Medulla oblongata (tissue), 1 donor: ENCODE results near the gene UST.
"Not testable (repeated sequence)": the region's sequence is repeated elsewhere in the genome, so short reads cannot be mapped to it uniquely, and the experiment has no call there.

Experiments used
- DNase-seq: peaks from one replicate; pipeline ENCODE4 v3.0.0-alpha.2; 2015; ENCODE audit errors: extremely low spot score

UST gene

GRCh38 chr6:149006236-149006635, 259.4 kb downstream of the UST start:
- DNase-seq = not testable (repeated sequence)

GRCh38 chr6:149006671-149007070, 259.8 kb downstream of the UST start:
- DNase-seq = no peak

- DNase-seq = no peak
Observed at GRCh38 chr6:149007846-149008245, 261.0 kb downstream of the UST start.

DNA sequence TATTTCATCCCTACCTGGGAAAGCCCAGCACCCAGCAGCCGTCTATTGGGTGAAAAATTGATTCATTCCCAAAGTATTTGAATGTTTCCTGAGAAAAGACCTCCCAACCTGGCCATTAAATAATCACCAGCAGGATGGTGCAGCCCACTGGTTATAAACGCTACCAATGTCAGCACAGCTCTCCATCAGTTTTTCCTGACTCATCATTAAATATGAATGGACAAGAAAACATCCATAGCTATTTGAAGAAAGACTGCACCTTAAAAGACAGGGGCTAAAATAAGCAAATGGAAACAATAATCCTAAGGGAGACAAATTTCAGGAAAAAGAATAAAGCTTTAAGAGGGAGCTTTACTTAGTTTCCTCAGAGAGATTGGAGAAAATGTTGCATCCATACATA, 261.9 kb downstream of the UST start:
- DNase-seq = no peak

DNA sequence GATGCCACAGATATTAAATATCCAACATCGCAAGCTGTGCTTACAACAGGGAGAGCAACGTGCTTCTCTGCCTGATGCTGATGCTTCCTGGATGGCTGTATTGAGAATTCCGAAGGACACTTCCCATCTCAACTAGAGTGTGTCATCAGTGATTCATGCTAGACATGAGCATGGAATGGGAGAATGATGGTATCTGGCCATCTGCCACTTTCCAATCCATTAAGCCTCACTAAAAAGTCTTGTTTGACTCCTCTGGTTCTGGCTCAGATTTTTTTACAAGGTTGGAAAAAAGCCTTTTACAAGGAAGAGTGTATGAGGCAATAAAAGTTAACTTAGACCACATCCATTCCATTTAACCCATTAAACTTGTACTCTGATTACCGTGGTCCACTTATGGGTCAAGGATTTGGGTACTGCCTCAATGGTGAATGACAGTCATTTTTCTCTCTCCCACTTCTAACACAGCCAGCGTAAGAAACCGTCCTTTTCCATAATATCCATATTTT, 265.3 kb downstream of the UST start:
- no peak for DNase-seq

GRCh38 chr6:149013586-149014344, 266.9 kb downstream of the UST start:
- no peak for DNase-seq

DNA sequence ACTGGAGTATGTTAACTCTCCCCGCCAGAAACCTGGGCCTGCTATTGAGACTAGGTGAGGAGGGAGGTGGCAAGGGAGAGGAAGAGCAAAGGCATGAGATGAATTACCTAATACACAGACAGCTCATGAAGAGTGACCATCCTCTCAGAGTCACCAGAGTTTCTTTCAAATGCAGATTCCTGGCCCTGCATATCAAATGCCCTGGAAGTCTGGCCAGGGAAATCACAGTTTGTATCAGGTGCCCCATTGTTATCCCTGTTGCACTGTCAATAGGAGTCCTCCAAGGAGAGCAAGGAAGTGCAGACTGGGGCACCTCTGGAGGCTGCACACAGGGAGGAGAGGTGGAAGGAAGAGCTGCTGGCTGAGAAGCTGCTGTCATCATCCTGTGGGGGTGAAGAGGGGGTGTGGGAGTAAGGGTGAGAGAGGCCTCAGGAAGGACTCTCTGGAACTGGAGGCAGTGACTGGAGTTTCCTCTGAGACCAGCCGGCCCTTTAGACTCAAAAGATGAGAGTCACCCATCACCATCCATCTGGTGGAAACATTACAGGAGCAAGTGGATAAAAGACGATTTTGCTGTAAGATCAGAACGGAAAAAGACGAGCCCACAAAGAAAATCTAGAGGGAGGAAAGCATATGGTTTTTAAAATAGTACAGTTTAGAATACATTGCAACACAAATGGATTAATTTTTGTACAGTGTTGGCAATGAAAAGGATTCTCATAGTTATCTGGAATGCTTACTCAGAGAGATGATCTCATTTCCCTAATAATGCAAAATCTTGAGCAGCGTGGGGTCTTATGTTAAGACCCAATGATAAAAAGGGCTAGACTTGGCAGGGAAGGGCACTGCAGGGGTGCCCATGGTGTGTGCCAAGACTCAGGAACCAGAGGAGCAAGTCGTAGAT, 268.1 kb downstream of the UST start:
- no peak for DNase-seq

DNA sequence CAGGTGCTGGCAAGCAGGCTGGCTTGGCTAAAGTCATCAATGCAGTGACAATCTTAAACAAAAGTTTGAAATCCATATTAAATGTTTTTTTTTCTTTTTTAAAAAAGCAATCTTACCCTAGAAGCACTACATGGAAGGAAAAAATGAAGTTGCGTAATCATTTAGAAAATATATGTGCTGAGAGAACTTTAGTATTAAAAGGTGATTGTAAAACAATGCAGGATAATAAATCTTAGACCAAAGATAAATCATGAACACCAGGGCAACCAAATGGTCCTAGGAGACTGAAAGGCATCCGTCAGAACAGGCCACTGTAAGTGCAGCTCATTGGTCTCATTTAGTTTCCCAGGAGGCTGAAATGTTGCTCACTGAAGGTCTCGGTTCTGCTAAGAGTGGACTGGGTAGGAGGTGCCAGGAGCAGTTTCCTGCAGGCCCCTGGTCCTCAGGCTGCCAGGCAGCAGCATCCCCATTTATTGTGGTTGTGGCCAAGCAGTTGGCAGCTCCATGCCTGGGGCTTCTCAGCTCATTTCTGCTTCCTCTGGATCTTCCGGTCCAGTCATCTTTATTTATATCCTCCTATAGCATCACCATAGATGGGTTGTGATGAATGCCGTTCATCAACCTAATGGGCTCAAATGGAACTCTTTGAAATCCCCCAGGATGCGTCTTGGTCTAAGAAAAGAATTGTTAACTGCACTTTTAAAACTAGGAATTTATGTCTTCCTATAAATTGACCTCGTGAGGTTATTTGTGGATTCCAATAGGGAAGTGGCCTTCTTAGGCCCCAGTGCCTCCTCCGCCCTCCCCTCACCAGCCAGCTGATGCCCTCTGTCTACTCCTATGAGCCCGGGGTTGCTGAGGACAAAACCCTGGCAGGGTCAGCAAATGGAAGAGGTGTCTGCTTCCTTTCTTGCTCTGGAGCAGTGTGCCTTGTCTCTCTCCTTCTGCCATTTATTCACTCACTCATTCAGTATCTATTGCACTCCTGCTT, 269.0 kb downstream of the UST start:
- peak; percentile 60 for DNase-seq

DNA sequence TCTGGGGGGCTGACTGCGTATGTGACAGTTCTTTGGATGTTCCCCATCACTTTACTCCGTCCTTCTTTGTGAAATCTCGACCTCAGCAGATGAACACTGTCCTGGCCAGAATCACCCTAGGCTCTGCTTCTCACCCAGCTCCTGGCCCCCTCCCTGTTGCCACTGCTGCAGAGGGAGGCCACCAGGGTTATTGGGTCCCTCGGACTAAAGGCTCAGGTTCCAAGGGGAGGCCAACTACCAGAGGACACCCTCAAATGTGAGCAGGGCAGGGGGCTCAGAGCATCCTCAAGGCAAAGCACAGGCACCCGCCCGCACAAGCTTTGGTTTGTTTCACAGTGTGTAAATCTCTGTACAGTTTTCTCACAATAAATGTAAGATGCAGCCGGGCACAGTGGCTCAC, 269.9 kb downstream of the UST start:
- DNase-seq = no peak

- DNase-seq = no peak
Observed at GRCh38 chr6:149020319-149020718, 273.5 kb downstream of the UST start.

DNA sequence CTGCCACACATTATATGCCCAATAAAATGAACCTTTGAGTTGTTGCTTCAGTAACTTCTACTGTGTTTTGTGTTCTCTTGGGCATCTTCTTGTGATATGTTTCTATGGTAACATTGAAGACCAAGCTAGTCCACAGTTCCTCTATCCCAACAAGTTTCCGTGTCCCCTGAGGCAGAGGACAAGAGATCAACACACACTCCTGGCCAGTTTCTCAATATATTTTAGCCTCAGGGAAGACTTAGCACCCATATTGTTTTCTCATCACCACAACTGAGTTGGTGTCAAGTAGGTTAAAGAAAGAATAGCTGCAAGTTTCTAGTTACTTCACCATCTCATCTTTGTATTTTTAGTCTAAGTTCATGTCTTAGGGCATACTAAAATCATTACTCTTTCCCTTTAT, 277.5 kb downstream of the UST start:
- no peak for DNase-seq

DNA sequence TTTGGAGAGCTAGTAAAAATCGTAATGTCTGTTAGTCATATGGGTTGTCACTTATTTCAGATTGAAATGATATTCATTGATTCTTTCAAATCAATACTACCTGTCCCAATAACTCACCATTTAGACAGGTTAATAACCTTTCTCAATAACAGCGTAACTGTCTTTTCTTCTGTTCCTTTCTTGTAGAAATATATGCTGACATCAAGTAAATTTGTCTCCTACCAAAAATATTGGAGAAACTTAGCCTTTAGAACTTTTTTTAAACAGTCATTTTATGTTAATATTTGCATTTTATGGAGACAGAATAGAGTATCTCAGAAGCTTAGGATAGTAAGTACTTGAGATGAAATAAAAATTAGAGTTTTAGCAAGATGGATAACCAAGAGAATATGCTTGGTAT, 278.2 kb downstream of the UST start:
- DNase-seq = no peak

- no peak for DNase-seq
Observed at GRCh38 chr6:149026530-149026942, 279.7 kb downstream of the UST start.

GRCh38 chr6:149027484-149027883, 280.7 kb downstream of the UST start:
- no peak for DNase-seq

DNA sequence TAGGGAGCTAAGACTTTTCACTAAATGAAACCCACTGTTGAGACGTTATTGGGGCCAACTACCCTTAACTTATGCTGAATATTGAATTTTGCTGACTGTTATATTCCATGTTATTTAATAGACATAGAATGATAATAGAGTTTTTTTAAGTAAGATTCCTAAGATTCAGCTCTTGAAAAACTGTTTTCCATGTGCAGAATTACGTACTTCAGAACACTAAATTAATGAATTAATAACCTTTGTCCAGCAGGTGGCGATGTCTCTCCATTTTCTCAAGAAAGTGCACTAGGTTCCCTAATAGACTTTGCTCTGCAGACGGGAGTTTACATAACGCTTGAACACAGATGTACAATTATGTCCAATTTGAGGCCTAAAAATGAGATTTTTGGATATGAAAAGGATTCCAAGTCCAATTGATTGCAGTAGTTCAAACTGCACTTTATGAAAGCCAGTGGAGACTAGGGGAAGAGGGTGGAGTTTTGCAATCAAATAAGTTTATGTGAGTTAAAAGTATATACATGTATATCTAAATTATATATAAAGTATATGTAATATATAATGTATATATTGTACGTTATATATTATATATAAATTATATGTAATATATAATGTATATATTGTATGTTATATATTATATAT, 282.1 kb downstream of the UST start:
- DNase-seq = peak; percentile 96

DNA sequence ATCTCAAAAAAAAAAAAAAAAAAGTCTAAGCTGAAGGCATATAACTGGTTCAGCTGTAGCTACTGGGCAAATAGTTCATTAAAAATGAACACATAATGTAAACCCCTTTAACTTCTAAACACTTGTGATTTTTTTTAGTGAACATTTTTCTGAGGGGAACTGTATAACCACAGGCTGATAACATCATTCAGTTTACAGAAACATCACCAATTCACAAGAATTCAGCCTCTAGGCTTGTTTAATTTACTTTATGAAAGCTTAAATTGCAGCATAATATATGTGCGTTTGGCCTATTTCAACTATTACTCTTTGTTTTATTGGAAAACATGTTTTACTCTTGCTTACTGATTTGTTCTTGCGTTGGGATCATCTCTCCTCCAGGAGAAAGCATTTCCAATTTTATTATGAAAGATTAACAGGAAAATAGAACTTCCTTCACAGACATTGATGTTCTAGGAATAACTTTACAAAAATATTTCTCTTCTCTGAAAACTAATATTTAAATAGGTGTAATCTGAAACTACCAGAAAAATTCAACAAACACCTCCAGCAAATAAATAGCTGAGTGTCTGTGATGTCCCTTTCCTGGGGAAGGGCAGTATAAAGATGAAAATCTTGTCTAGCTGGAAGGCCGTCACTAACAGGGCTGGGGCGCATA, 284.5 kb downstream of the UST start:
- no peak for DNase-seq

DNA sequence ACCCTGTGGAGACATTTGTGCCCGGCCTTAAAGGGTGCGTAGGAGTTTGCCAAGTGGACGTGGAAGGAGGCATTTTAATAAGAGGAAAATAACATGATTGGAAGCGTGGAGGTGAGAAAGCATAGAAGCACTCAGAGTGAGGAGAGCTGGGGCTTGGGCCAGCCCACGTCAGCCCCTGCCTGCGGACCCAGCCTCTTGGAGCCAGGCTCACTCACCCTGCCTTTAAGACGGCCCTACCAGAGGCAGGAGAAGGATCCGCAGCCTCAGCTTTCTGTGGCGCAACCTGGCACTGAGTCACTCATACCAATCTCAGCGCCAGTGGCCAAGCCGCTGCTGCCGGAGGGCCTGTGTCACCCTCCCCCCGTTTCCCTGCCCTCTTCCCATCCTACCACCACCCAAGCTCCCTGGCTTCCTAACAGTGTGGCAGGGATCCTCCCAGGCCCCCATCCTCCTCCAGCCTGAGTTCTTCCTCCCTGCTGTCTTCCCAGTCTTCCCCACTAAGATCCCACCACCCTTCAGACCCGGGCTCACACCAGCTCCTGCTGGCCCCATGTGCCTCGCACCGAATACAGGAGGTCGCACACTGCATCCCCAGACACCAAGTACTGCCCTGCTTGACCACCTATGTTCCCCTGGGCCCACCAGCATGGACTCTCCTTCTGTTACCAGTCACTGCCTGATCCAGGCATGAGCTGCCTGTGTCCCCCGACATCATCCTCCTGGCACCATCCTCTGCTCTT, 285.2 kb downstream of the UST start:
- no peak for DNase-seq

DNA sequence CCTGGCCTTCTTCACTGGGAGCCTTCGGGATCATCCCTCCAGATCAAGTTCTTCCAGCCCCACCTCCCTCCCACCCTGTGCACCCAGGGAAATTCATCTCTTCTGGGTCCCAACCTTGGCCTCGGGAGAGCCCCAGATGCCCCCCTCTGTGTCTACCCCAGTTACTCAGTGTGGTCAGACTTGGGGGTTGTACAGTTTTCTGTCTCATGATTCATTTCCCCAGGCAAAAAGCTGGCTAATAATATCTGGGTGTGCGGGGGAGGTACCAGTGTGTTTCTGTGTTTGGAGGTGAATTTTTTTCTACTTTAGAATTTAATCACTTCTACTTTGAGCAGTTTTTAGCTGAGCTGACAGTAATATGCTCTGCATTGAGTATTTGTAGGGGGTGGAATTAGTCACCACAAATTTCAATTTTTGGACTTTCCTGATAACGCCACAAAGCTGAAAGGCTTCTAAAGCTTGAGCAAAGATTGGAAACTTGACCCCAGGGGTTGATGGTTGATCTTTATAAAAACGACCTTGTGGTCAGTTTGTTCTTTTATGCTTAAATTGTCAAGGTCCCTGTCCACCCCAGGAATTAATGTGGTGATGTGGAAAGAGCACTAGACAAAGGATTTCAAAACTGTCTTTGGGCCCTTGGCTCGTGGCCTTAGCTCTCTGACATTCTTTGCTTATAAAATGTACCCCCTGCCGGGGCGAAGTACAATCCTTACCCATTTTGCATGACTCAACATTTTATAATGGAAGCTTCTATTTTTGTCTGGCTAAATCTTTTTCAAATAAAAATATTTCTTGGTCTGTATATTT, 286.0 kb downstream of the UST start:
- peak; percentile 70 for DNase-seq

GRCh38 chr6:149033454-149033853, 286.6 kb downstream of the UST start:
- DNase-seq = no peak
